Keratinocyte (primary cell): ENCODE results near the gene PARP9. TPM values are rescaled to one million over a fixed set of nuclear protein-coding genes. Genes with fewer than 3 reads are reported as not detected.

ENCODE experiments used
- DNase-seq: peaks from one replicate; pipeline ENCODE4 v3.0.0-alpha.2; 2011; ENCODE audit warnings: low read depth, missing footprints, low spot score
- FAIRE-seq: peaks from 2 replicates; lab custom pipeline; 2011; peaks lifted over from hg19 to GRCh38; lab: Jason Lieb, UNC
- H2AFZ ChIP-seq: 2 replicates; pipeline ENCODE4 v1.6.0; 2012; ENCODE audit warnings: low read length, control low read depth, inconsistent platforms; ENCODE audit not compliant: control insufficient read depth
- H3K27ac ChIP-seq: 2 replicates; pipeline ENCODE4 v1.5.1; 2011; ENCODE audit warnings: low read length; ENCODE audit not compliant: control insufficient read depth, insufficient read depth
- H3K27me3 ChIP-seq: 3 replicates; pipeline ENCODE4 v1.6.0; 2011; ENCODE audit warnings: low read length; ENCODE audit not compliant: control insufficient read depth, insufficient read depth; ENCODE audit errors: extremely low read depth
- H3K36me3 ChIP-seq, 2 experiments: 2 replicates in 1 of 2; 3 replicates in 1 of 2; pipeline ENCODE4 v1.5.1; 2011; ENCODE audit warnings: low read length in 2 of 2, mild to moderate bottlenecking in 1 of 2; ENCODE audit not compliant: control insufficient read depth in 2 of 2, insufficient read depth in 2 of 2; ENCODE audit errors: extremely low read depth in 1 of 2
- H3K4me1 ChIP-seq: 3 replicates; pipeline ENCODE4 v1.5.1; 2011; ENCODE audit warnings: low read length; ENCODE audit not compliant: control insufficient read depth, insufficient read depth; ENCODE audit errors: extremely low read depth
- H3K4me2 ChIP-seq: 3 replicates; pipeline ENCODE4 v1.6.0; 2011; ENCODE audit warnings: low read depth, low read length; ENCODE audit not compliant: control insufficient read depth, insufficient read depth; ENCODE audit errors: extremely low read depth
- H3K4me3 ChIP-seq, 3 experiments: fragments of 200-600 bp in 1 of 3; sonication (generic) in 1 of 3; 2 replicates in 2 of 3; 3 replicates in 1 of 3; pipeline ENCODE4 v1.5.1; 2011 to 2016; ENCODE audit warnings: low read length in 3 of 3, mild to moderate bottlenecking in 3 of 3, control low read depth in 2 of 3, inconsistent platforms in 1 of 3, low read depth in 1 of 3, mixed read lengths in 1 of 3, mixed run types in 1 of 3, moderate library complexity in 1 of 3; ENCODE audit not compliant: control insufficient read depth in 2 of 3, insufficient read depth in 2 of 3; ENCODE audit errors: extremely low read depth in 1 of 3
- H3K79me2 ChIP-seq: 2 replicates; pipeline ENCODE4 v1.6.0; 2012; ENCODE audit warnings: low read length; ENCODE audit not compliant: control insufficient read depth, insufficient read depth
- H3K9ac ChIP-seq: 3 replicates; pipeline ENCODE4 v1.6.0; 2011; ENCODE audit warnings: low read length; ENCODE audit not compliant: control insufficient read depth, insufficient read depth; ENCODE audit errors: extremely low read depth
- H3K9me1 ChIP-seq: 3 replicates; pipeline ENCODE4 v1.6.0; 2011; ENCODE audit warnings: low read length; ENCODE audit not compliant: control insufficient read depth, insufficient read depth; ENCODE audit errors: extremely low read depth
- H3K9me3 ChIP-seq: 2 replicates; pipeline ENCODE4 v1.5.1; 2012; ENCODE audit warnings: low read depth, low read length; ENCODE audit not compliant: control insufficient read depth
- H4K20me1 ChIP-seq: 3 replicates; pipeline ENCODE4 v1.6.0; 2011; ENCODE audit warnings: low read length; ENCODE audit not compliant: control insufficient read depth, insufficient read depth; ENCODE audit errors: extremely low read depth
- CTCF ChIP-seq, 3 experiments: IDR thresholded peaks in 1 of 3; conservative IDR thresholded peaks in 1 of 3; optimal IDR thresholded peaks in 1 of 3; 2 replicates in 2 of 3; 3 replicates in 1 of 3; pipeline versions ENCODE3 to v1.5.1; 2011; ENCODE audit warnings: low read length in 3 of 3, mild to moderate bottlenecking in 3 of 3, moderate library complexity in 2 of 3, control low read depth in 1 of 3, inconsistent platforms in 1 of 3; ENCODE audit not compliant: insufficient read depth in 2 of 3; ENCODE audit errors: extremely low read depth in 1 of 3
- EZH2 ChIP-seq: IDR thresholded peaks from one replicate; pipeline ENCODE4 v1.6.1; 2012; ENCODE audit warnings: inconsistent platforms, mild to moderate bottlenecking, low read length, moderate library complexity
- dilution Hi-C: fragments of 300-500 bp; cut with MboI; formaldehyde crosslinking; loops from one replicate; pipeline ENCODE4 v1.7.0; 2020; ENCODE audit warnings: low sequenced_read_pairs; ENCODE audit not compliant: extremely low pct_ligation_motif_present
- polyA plus RNA-seq, 5 experiments: library from polyadenylated mRNA; depleted of rRNA in 3 of 5; stranded (reverse) in 3 of 5; stranded (forward) in 1 of 5; unstranded in 1 of 5; fragments of >200 nt; gene quantifications; 1 replicate in 1 of 5; 2 replicates in 3 of 5; 3 replicates in 1 of 5; pipeline versions ENCODE4 v1.2.1 to v1.2.3, GENCODE V29; 2011 to 2012; ENCODE audit warnings: missing spikeins in 2 of 5, low read depth in 1 of 5, low replicate concordance in 1 of 5

PARP9 gene
- polyA plus RNA-seq, 1 donor (not counting 4 experiments of a cell fraction or from before 2014, with no cell fraction given) = 70.1 TPM

GRCh38 chr3:122493296-122493695 lies 70.8 kb downstream of the PARP9 start:
- Histone ChIP-seq H2AFZ (no peak overlapping the region), H3K36me3 (peaks cover 4 to 6% of the 10 kb centered on the region in 2 experiments), H3K27me3 (no peaks in the 10 kb centered on the region), H4K20me1 (peaks cover 3% of the 10 kb centered on the region), H3K9me3 (no peaks in the 10 kb centered on the region), H3K4me1 (peaks cover 34% of the 10 kb centered on the region), H3K9ac (no peak overlapping the region), H3K4me2 (peak overlapping the region; percentile 38), H3K79me2 (peaks cover 23% of the 10 kb centered on the region), H3K9me1 (no peaks in the 10 kb centered on the region), H3K4me3 (no peak overlapping the region), H3K27ac (no peak overlapping the region)
- DNase-seq = no peak
- dilution Hi-C loops = no loop called here
- TF ChIP-seq EZH2 (no peak), CTCF (optimal IDR thresholded peaks at IDR 0.05 in 1 of 3, IDR thresholded peaks at IDR 0.05 in 1 of 3, conservative IDR thresholded peaks at IDR 0.05 in 1 of 3; ENCODE audit: extremely low read depth in 1 of 3, insufficient read depth in 2 of 3, low read length in 3 of 3) (no peak)
- peak; percentile 59 for FAIRE-seq

GRCh38 chr3:122488262-122488973 lies 75.7 kb downstream of the PARP9 start:
- peaks cover 3% of the 10 kb centered on the region for H4K20me1 ChIP-seq

More at GRCh38 chr3:122488262-122488973, 75.7 kb downstream of the PARP9 start:
- no peak overlapping the region for H2AFZ ChIP-seq
- no peaks in the 10 kb centered on the region for H3K9me1 ChIP-seq
- peaks cover 5 to 6% of the 10 kb centered on the region in 2 experiments for H3K36me3 ChIP-seq
- no peak for TF ChIP-seq EZH2
- no peak for TF ChIP-seq CTCF (optimal IDR thresholded peaks at IDR 0.05 in 1 of 3, IDR thresholded peaks at IDR 0.05 in 1 of 3, conservative IDR thresholded peaks at IDR 0.05 in 1 of 3; ENCODE audit: extremely low read depth in 1 of 3, insufficient read depth in 2 of 3, low read length in 3 of 3)
- no peak overlapping the region for H3K27ac ChIP-seq
- no peak overlapping the region for H3K4me3 ChIP-seq
- no peaks in the 10 kb centered on the region for H3K9me3 ChIP-seq
- no peak overlapping the region for H3K9ac ChIP-seq
- no peak for FAIRE-seq
- peaks cover 29% of the 10 kb centered on the region for H3K79me2 ChIP-seq
- no peak overlapping the region for H3K4me2 ChIP-seq
- H3K27me3 ChIP-seq = no peaks in the 10 kb centered on the region
- dilution Hi-C loops = no loop called here
- H3K4me1 ChIP-seq = peaks cover 11% of the 10 kb centered on the region
- DNase-seq = no peak
